HL-60 (cell line): ENCODE results near the gene HS6ST2.

ENCODE experiments used
- GABPA ChIP-seq: IDR thresholded peaks from 2 replicates; pipeline ENCODE4 v1.6.1; 2012; ENCODE audit warnings: low read depth
- POLR2AphosphoS5 ChIP-seq: IDR thresholded peaks from 2 replicates; pipeline ENCODE4 v1.6.1; 2012; ENCODE audit warnings: low read depth
- TF ChIP-seq, protein P1 (sequence below): IDR thresholded peaks from one replicate; pipeline ENCODE4 v1.5.1; 2011; ENCODE audit warnings: low read length, control low read depth, inconsistent platforms; ENCODE audit not compliant: insufficient read depth
- TF ChIP-seq, protein P2 (sequence below): IDR thresholded peaks from 2 replicates; pipeline ENCODE4 v1.6.1; 2012; ENCODE audit warnings: low read depth; ENCODE audit not compliant: insufficient replicate concordance

DNA sequence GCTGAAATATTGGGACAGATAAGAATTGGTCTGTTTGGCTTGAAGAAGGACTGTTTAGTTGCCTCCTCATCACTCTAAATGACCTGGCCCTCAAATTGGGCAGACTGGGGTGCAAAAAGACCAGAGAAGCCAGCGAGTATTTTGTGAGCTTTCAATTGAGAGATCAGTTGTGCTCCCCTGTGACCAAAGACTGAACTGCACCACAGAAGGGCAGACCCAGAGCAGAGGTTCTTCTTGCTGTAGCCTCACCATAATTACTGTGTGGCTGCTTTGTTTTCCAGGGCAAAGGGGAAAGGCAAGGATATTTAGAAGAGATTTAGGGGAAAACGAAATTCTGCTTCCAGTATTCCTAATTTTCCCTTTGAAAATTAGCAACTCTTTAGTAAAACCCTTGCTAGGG is 365.5 kb downstream of the HS6ST2 start:
- TF ChIP-seq, protein P1, sequence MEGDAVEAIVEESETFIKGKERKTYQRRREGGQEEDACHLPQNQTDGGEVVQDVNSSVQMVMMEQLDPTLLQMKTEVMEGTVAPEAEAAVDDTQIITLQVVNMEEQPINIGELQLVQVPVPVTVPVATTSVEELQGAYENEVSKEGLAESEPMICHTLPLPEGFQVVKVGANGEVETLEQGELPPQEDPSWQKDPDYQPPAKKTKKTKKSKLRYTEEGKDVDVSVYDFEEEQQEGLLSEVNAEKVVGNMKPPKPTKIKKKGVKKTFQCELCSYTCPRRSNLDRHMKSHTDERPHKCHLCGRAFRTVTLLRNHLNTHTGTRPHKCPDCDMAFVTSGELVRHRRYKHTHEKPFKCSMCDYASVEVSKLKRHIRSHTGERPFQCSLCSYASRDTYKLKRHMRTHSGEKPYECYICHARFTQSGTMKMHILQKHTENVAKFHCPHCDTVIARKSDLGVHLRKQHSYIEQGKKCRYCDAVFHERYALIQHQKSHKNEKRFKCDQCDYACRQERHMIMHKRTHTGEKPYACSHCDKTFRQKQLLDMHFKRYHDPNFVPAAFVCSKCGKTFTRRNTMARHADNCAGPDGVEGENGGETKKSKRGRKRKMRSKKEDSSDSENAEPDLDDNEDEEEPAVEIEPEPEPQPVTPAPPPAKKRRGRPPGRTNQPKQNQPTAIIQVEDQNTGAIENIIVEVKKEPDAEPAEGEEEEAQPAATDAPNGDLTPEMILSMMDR, result peak; percentile 3
- TF ChIP-seq, protein P2, sequence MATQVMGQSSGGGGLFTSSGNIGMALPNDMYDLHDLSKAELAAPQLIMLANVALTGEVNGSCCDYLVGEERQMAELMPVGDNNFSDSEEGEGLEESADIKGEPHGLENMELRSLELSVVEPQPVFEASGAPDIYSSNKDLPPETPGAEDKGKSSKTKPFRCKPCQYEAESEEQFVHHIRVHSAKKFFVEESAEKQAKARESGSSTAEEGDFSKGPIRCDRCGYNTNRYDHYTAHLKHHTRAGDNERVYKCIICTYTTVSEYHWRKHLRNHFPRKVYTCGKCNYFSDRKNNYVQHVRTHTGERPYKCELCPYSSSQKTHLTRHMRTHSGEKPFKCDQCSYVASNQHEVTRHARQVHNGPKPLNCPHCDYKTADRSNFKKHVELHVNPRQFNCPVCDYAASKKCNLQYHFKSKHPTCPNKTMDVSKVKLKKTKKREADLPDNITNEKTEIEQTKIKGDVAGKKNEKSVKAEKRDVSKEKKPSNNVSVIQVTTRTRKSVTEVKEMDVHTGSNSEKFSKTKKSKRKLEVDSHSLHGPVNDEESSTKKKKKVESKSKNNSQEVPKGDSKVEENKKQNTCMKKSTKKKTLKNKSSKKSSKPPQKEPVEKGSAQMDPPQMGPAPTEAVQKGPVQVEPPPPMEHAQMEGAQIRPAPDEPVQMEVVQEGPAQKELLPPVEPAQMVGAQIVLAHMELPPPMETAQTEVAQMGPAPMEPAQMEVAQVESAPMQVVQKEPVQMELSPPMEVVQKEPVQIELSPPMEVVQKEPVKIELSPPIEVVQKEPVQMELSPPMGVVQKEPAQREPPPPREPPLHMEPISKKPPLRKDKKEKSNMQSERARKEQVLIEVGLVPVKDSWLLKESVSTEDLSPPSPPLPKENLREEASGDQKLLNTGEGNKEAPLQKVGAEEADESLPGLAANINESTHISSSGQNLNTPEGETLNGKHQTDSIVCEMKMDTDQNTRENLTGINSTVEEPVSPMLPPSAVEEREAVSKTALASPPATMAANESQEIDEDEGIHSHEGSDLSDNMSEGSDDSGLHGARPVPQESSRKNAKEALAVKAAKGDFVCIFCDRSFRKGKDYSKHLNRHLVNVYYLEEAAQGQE, result no peak
- no peak for TF ChIP-seq POLR2AphosphoS5
- TF ChIP-seq GABPA, result no peak
